ENCODE data around the gene CRYGA. TPM values are rescaled to one million over a fixed set of nuclear protein-coding genes. Genes with fewer than 3 reads are reported as not detected.

CRYGA gene
- total RNA-seq, 1 experiment from 2014 or later = not detected

DNA sequence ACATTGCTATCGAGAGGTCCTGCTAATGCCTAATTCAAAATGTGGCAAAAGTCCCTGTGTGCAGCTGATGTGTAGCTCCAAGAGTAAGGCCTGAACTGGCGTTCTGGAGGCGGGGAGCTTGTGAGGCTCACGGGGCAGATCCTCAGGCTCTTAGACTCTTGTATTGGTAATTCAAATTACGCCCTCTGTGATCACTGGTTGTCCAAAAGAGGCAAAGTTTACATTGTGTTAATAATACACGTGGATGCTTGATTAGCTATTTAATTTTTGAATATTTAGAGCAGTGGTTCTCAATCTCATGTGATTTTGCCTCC lies 12.4 kb upstream of the CRYGA start:
- no peak for DNase-seq (ENCODE audit: low spot score)
- Mint-ChIP-seq H3K27me3 (ENCODE audit: low read depth) (no peaks in the 10 kb centered on the region), H3K36me3 (no peaks in the 10 kb centered on the region), H3K27ac (no peak overlapping the region), H3K9me3 (no peaks in the 10 kb centered on the region), H3K4me3 (no peak overlapping the region), H3K4me1 (peaks cover 17% of the 10 kb centered on the region)
- TF ChIP-seq ZNF416 (CRISPR knock-in tag; IDR thresholded peaks at IDR 0.05) (no peak), KAT7 (CRISPR knock-in tag; IDR thresholded peaks at IDR 0.05; ENCODE audit: borderline replicate concordance) (no peak), ETV6 (CRISPR knock-in tag; IDR thresholded peaks at IDR 0.05) (no peak)
- TF ChIP-seq, protein P1, sequence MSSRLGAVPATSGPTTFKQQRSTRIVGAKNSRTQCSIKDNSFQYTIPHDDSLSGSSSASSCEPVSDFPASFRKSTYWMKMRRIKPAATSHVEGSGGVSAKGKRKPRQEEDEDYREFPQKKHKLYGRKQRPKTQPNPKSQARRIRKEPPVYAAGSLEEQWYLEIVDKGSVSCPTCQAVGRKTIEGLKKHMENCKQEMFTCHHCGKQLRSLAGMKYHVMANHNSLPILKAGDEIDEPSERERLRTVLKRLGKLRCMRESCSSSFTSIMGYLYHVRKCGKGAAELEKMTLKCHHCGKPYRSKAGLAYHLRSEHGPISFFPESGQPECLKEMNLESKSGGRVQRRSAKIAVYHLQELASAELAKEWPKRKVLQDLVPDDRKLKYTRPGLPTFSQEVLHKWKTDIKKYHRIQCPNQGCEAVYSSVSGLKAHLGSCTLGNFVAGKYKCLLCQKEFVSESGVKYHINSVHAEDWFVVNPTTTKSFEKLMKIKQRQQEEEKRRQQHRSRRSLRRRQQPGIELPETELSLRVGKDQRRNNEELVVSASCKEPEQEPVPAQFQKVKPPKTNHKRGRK (CRISPR knock-in tag; IDR thresholded peaks at IDR 0.05; ENCODE audit: borderline replicate concordance) = no peak
- TF ChIP-seq, protein P2, sequence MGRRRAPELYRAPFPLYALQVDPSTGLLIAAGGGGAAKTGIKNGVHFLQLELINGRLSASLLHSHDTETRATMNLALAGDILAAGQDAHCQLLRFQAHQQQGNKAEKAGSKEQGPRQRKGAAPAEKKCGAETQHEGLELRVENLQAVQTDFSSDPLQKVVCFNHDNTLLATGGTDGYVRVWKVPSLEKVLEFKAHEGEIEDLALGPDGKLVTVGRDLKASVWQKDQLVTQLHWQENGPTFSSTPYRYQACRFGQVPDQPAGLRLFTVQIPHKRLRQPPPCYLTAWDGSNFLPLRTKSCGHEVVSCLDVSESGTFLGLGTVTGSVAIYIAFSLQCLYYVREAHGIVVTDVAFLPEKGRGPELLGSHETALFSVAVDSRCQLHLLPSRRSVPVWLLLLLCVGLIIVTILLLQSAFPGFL (CRISPR knock-in tag; IDR thresholded peaks at IDR 0.05; ENCODE audit: borderline replicate concordance) = no peak
- POLR2A ChIA-PET = interaction anchor here (0.7 to 1.5 kb wide), 3 partner anchors 9 to 1767 kb away, joined by 3 to 5 read pairs (median 4); no protein-coding TSS in a partner anchor
- 0 out of 2 replicates have a peak, but pooled peaks have one; percentile 27 for ATAC-seq
- CTCF ChIA-PET = interaction anchor here (0.7 to 3.1 kb wide), 19 partner anchors 9 to 93 kb away, joined by 3 to 37 read pairs (median 4); partner anchors contain the start of genes CRYGA, CRYGD, IDH1 and PIKFYVE

DNA sequence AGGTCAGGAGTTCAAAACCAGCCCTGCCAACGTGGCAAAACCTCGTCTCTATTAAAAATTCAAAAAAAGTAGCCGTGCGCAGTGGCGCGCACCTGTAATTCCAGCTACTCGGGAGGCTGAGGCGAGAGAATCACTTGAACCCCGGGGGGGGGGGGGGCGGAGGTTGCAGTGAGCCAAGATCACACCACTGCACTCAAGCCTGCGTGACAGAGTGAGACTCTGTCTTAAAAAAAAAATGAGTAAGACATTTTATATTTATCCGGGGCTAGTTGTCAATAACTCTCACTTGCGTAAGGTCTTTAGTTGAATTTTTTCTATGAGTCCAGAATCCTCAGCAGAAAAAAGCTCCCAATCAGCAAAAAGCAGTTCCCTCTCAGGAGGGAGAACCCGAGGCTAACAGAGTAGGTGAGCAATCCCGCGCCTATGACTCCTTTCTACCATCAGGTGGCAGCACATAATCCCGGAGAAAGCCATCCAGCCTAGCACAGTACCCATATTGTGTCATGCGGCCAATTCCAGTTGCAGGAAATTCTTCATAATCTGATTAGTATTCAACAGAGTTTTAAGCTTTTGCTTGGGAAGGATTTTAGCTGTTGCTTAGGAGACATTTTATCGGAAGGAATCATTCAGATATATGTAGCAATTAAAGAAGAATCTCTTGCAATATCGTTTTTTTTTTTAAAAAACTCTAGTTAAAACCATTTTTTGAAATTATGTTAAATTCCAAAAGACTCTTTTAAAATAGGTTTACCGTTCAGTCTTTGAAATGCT lies 11.9 kb upstream of the CRYGA start:
- peak; percentile 76 for DNase-seq (ENCODE audit: low spot score)
- CTCF ChIA-PET = interaction anchor here (0.6 to 3.1 kb wide), 30 partner anchors 9 to 128 kb away, joined by 3 to 37 read pairs (median 4); partner anchors contain the start of genes CRYGA, CRYGD, IDH1 and PIKFYVE
- TF ChIP-seq, protein P3, sequence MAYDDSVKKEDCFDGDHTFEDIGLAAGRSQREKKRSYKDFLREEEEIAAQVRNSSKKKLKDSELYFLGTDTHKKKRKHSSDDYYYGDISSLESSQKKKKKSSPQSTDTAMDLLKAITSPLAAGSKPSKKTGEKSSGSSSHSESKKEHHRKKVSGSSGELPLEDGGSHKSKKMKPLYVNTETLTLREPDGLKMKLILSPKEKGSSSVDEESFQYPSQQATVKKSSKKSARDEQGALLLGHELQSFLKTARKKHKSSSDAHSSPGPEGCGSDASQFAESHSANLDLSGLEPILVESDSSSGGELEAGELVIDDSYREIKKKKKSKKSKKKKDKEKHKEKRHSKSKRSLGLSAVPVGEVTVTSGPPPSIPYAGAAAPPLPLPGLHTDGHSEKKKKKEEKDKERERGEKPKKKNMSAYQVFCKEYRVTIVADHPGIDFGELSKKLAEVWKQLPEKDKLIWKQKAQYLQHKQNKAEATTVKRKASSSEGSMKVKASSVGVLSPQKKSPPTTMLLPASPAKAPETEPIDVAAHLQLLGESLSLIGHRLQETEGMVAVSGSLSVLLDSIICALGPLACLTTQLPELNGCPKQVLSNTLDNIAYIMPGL (CRISPR knock-in tag; IDR thresholded peaks at IDR 0.05) = 0 out of 2 replicates have a peak, but pooled peaks have one; percentile 50
- TF ChIP-seq RELA (CRISPR knock-in tag; IDR thresholded peaks at IDR 0.05; ENCODE audit: borderline replicate concordance) (no peak), NR2C2 (CRISPR knock-in tag; IDR thresholded peaks at IDR 0.05) (no peak), CREM (CRISPR knock-in tag; IDR thresholded peaks at IDR 0.05) (no peak), MXD4 (CRISPR knock-in tag; IDR thresholded peaks at IDR 0.05; ENCODE audit: borderline replicate concordance) (no peak), OVOL2 (CRISPR knock-in tag; IDR thresholded peaks at IDR 0.05; ENCODE audit: borderline replicate concordance) (no peak), ZNF232 (CRISPR knock-in tag; IDR thresholded peaks at IDR 0.05) (no peak), ZNF219 (CRISPR knock-in tag; IDR thresholded peaks at IDR 0.05; ENCODE audit: borderline replicate concordance) (no peak), FOXK1 (CRISPR knock-in tag; IDR thresholded peaks at IDR 0.05) (no peak)
- TF ChIP-seq, protein P4, sequence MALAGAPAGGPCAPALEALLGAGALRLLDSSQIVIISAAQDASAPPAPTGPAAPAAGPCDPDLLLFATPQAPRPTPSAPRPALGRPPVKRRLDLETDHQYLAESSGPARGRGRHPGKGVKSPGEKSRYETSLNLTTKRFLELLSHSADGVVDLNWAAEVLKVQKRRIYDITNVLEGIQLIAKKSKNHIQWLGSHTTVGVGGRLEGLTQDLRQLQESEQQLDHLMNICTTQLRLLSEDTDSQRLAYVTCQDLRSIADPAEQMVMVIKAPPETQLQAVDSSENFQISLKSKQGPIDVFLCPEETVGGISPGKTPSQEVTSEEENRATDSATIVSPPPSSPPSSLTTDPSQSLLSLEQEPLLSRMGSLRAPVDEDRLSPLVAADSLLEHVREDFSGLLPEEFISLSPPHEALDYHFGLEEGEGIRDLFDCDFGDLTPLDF (CRISPR knock-in tag; IDR thresholded peaks at IDR 0.05) = no peak
- TF ChIP-seq, protein P5, sequence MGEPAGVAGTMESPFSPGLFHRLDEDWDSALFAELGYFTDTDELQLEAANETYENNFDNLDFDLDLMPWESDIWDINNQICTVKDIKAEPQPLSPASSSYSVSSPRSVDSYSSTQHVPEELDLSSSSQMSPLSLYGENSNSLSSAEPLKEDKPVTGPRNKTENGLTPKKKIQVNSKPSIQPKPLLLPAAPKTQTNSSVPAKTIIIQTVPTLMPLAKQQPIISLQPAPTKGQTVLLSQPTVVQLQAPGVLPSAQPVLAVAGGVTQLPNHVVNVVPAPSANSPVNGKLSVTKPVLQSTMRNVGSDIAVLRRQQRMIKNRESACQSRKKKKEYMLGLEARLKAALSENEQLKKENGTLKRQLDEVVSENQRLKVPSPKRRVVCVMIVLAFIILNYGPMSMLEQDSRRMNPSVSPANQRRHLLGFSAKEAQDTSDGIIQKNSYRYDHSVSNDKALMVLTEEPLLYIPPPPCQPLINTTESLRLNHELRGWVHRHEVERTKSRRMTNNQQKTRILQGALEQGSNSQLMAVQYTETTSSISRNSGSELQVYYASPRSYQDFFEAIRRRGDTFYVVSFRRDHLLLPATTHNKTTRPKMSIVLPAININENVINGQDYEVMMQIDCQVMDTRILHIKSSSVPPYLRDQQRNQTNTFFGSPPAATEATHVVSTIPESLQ (CRISPR knock-in tag; IDR thresholded peaks at IDR 0.05) = no peak
- TF ChIP-seq, protein P6, sequence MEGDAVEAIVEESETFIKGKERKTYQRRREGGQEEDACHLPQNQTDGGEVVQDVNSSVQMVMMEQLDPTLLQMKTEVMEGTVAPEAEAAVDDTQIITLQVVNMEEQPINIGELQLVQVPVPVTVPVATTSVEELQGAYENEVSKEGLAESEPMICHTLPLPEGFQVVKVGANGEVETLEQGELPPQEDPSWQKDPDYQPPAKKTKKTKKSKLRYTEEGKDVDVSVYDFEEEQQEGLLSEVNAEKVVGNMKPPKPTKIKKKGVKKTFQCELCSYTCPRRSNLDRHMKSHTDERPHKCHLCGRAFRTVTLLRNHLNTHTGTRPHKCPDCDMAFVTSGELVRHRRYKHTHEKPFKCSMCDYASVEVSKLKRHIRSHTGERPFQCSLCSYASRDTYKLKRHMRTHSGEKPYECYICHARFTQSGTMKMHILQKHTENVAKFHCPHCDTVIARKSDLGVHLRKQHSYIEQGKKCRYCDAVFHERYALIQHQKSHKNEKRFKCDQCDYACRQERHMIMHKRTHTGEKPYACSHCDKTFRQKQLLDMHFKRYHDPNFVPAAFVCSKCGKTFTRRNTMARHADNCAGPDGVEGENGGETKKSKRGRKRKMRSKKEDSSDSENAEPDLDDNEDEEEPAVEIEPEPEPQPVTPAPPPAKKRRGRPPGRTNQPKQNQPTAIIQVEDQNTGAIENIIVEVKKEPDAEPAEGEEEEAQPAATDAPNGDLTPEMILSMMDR (IDR thresholded peaks at IDR 0.05) = peak; percentile 71
- TF ChIP-seq, protein P7, sequence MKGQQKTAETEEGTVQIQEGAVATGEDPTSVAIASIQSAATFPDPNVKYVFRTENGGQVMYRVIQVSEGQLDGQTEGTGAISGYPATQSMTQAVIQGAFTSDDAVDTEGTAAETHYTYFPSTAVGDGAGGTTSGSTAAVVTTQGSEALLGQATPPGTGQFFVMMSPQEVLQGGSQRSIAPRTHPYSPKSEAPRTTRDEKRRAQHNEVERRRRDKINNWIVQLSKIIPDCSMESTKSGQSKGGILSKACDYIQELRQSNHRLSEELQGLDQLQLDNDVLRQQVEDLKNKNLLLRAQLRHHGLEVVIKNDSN (CRISPR knock-in tag; IDR thresholded peaks at IDR 0.05) = no peak
- TF ChIP-seq, protein P8, sequence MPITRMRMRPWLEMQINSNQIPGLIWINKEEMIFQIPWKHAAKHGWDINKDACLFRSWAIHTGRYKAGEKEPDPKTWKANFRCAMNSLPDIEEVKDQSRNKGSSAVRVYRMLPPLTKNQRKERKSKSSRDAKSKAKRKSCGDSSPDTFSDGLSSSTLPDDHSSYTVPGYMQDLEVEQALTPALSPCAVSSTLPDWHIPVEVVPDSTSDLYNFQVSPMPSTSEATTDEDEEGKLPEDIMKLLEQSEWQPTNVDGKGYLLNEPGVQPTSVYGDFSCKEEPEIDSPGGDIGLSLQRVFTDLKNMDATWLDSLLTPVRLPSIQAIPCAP (CRISPR knock-in tag; IDR thresholded peaks at IDR 0.05) = no peak
- ATAC-seq = peak; percentile 98
- peaks cover 17% of the 10 kb centered on the region for H3K4me1 Mint-ChIP-seq
- POLR2A ChIA-PET = interaction anchor here (0.7 to 1.5 kb wide), 3 partner anchors 9 to 1768 kb away, joined by 3 to 11 read pairs (median 5); partner anchors contain the start of gene IDH1
- H3K27me3 Mint-ChIP-seq (ENCODE audit: low read depth) = no peaks in the 10 kb centered on the region
- H3K9me3 Mint-ChIP-seq = no peaks in the 10 kb centered on the region
- H3K27ac Mint-ChIP-seq = no peak overlapping the region
- no peak overlapping the region for H3K4me3 Mint-ChIP-seq
- no peaks in the 10 kb centered on the region for H3K36me3 Mint-ChIP-seq
